22Rv1 (cell line): ENCODE measurements around the gene MAP1S.

Experiments used
- ZFX ChIP-seq: fragments of 450-650 bp; IDR thresholded peaks from 2 replicates; pipeline ENCODE4 v1.6.1; 2017; ENCODE audit warnings: antibody characterized with exemption, borderline replicate concordance
- TF ChIP-seq, protein P1 (sequence below): fragments of 450-650 bp; IDR thresholded peaks from 2 replicates; pipeline ENCODE4 v1.5.1; 2017; ENCODE audit warnings: mild to moderate bottlenecking

DNA sequence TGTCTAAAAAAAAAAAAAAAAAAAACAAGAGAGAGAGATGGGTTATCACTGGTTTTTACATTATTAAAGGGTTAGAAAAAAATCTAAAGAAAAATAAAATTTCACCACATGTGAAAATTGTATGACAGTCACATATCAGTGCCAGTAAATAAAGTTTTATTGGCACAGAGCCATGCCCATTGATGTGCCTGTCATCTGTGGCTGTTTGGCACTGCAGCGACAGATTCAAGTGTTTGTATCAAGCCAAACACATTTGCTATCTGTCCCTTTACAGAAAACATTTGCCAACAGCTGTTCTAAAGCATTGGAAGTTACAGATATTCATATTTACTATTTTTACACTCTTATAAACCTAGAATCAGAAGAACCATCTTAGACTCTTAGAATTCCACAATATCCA lies 48.3 kb downstream of the MAP1S start:
- TF ChIP-seq, protein P1, sequence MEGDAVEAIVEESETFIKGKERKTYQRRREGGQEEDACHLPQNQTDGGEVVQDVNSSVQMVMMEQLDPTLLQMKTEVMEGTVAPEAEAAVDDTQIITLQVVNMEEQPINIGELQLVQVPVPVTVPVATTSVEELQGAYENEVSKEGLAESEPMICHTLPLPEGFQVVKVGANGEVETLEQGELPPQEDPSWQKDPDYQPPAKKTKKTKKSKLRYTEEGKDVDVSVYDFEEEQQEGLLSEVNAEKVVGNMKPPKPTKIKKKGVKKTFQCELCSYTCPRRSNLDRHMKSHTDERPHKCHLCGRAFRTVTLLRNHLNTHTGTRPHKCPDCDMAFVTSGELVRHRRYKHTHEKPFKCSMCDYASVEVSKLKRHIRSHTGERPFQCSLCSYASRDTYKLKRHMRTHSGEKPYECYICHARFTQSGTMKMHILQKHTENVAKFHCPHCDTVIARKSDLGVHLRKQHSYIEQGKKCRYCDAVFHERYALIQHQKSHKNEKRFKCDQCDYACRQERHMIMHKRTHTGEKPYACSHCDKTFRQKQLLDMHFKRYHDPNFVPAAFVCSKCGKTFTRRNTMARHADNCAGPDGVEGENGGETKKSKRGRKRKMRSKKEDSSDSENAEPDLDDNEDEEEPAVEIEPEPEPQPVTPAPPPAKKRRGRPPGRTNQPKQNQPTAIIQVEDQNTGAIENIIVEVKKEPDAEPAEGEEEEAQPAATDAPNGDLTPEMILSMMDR = no peak
- no peak for TF ChIP-seq ZFX
